SIG-M5 treated with dmso at 0.1 percent for 504 hours (cell line): ENCODE results near the gene PTGER1.

Experiments
- DNase-seq: peaks from one replicate; lab custom pipeline; 2025; ENCODE audit not compliant: unreplicated experiment; lab: John Stamatoyannopoulos, UW

Gene PTGER1

DNA sequence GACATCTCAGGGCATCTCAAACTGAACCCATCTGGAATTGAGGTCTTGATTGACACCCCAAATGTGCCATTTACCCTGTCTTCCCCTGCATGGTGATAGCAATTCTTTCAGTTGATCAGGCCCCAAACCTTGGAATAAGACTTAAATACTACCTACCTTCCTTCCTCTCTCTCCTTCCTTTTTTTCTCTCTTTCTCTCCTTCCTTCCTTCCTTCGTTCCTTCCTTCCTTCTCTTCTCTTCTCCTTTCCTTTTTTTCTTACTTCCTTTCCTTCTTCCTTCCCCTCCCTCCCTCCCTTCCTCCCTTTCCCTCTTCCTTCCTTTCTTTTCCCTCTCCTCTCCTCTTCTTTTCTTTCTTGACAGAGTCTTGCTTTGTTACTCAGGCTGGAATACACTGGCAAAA is 28.1 kb upstream of the PTGER1 start:
- no peak for DNase-seq

DNA sequence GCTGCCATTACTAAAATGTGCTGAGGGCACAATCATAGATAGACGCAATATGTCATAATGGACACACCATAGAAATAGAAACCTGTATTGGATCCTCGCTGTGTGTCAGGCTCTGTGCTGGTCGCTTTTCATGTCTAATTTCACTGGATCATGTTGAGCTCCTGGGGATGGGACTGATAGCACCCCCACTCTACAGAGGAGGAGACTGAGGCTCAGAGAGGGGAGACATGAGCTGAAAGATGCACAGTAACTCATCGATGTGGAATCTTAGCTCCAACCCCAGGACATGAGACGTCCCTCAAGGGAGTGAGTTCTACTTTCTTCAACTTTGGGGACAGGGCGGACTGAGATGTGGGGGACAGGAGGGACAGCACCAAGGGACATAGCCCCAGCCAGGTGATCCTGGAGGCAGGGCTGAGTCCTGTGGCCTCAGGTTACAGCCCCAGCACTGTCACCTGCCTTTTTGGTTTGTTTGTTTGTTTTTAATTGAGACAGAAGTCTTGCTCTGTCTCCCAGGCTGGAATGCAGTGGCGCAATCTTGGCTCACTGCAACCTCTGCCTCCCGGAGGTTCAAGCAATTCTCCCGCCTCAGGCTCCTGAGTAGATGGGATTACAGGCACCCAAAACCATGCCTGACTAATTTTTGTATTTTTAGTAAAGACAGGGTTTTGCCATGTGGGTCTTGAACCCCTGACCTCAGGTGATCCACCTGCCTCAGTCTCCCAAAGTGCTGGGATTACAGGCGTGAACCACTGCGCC is 27.4 kb upstream of the PTGER1 start:
- DNase-seq = no peak

- no peak for DNase-seq
Observed at GRCh38 chr19:14497228-14497921, 22.2 kb upstream of the PTGER1 start.

DNA sequence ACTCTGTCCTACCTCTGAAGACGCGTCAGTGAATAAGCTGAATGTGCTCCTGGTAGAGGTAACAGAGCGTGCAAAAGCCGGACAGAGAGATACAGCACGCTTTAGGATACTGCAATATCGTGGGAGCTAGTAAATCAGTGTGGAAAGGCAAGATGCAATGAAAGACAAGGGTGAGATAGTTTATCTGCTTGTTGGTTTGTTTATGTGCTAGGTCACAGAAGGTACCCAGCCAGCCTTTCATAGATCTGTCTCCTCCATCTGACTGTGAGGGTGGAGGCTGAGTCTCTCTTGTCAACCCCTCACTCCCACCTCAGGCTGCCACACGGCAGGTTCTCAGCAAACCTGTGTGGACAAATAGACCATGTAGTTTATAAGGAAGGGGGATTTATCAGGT is 21.7 kb upstream of the PTGER1 start:
- no peak for DNase-seq

GRCh38 chr19:14496029-14496833 is 21.1 kb upstream of the PTGER1 start, which contains the start of gene GIPC1:
Gene GIPC1 (minus strand): TSS chr19:14496127. CDS start chr19:14482976, 13,151 bp downstream.
- DNase-seq = peak; percentile 89

- DNase-seq = no peak
Observed at GRCh38 chr19:14495672-14496028, 20.5 kb upstream of the PTGER1 start.

GRCh38 chr19:14494910-14495671 is 19.9 kb upstream of the PTGER1 start:
- peak; percentile 10 for DNase-seq

- DNase-seq = no peak
Observed at GRCh38 chr19:14494411-14494810, 19.3 kb upstream of the PTGER1 start.

DNA sequence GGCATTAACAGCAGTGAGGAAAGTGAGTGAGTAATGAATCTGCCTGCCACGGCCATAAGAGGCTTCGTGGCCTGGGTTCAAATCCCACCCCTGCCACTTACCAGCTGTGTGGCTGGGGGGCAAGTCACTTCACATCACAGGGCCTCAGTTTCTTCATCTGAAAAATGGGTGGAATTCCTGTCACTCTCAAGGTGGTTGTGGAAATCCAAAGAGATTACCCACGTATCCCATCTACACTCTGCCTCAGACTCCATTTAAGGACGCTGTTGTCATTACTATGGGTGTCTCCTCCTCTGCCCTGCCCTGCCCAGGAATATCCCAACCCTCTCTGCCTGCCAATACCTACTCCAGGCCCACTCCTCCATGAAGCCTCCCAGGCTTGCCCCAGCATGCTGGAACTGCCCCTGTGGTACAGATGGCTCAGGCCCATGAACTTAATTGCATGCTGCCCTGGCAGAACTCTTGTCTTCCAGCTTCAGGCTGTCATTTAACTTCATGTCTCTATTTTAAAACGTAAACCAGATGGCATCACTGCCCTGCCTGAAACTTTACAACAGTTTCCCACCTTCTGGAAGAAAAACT is 17.7 kb upstream of the PTGER1 start:
- no peak for DNase-seq

- DNase-seq = no peak
Observed at GRCh38 chr19:14487370-14488125, 12.4 kb upstream of the PTGER1 start.

- DNase-seq = no peak
Observed at GRCh38 chr19:14482172-14482941, 7.2 kb upstream of the PTGER1 start.

DNA sequence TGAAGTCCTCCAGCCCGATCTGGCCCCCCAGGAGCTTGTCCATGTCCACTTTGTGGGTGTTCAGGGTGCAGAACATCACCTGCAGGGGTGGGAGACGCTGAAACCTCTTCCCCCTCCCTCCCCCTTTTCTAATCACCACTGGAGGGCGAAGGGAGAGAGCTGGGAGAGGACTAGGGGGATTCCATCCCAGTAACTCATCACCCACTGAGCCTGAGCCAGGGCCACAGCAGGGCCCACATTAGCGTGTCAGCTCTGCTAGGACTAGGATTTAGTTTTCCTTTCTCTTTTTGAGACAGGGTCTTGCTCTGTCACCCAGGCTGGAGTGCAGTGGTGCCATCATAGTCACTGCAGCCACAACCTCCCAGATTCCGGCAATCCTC is 5.5 kb upstream of the PTGER1 start:
- no peak for DNase-seq

DNA sequence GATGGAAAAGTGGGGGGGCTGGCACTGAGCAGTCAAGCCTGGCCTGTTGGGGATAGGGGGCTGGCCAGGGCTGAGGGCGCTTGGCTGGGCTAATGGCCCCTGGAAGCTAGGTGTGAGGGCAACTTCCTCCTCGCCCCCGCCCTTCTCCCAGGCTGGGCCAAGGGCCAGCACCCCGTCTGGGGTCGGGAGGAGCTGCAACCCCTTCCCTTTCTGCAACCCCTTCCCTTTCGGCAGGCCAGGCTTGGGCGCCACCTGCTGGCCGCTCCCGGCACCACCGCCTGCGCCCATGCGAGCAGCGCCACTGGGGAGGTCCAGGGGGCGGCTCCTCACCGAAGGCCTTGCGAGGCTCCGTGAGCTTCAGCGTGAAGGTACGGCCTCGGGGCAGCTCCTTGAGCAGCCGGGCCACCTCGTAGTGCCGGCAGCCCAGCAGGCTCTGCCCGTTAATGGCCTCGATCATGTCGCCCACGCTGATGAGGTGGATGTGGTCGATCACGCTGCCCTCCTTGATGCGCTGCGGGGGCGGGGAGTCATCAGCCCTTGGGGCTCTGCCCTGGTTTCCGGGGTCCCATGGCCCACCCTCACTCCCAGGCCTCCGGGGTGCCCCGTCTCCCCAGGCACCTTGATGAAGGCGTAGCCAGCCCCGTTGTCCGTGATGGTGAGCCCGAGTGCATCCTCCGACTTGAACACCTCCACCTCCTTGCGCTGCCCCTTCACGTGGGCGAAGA is 5.0 kb upstream of the PTGER1 start:
- peak; percentile 18 for DNase-seq

GRCh38 chr19:14479309-14479974 is 4.3 kb upstream of the PTGER1 start:
- DNase-seq = no peak

- no peak for DNase-seq
Observed at GRCh38 chr19:14478113-14478545, 3.0 kb upstream of the PTGER1 start.

DNA sequence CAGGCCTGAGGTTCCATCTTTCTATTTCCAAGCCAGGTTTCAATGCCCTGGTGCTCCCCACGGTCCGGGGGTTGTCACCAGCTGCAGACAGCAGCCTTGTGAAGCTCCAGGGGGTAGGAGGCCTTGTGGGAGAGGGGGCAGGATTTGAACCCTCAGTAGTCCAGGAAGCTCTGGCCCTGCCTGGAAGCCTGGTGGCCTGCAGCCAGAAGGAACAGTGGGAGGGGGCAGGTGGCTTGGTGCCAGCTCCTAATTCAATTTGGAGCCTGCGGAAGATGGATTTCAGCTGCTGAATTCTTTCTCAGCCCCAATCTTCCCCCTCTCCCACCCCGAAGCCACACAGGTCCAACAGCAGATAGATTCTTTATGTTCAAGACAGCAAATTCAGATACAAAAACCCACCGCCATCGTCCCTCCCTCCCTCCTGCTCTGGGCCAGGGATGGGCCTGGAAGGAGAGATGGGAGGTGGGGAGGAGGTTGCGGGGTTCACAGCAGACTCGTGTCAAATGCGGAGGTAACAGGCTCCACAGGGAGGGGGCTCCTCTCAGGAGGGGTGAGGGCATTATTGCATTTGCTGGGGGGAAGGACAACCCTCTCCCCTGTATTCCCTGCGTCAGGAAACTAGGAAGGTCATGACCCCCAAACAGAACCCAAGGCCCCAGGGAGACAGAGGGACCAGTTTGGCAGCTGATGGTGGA is 2.4 kb upstream of the PTGER1 start:
- no peak for DNase-seq

GRCh38 chr19:14476673-14477401 is 1.7 kb upstream of the PTGER1 start:
- peak; percentile 78 for DNase-seq
